HG03064 (cell line): ENCODE measurements around the gene PLCB4.

Experiments used
- ATAC-seq: cut with Tn5 transposase; IDR thresholded peaks from one replicate; pipeline ENCODE4 v1.9.1; 2021; ENCODE audit warnings: low read depth; ENCODE audit not compliant: unreplicated experiment

PLCB4 gene

GRCh38 chr20:9163995-9164394, 95.1 kb downstream of the PLCB4 start:
- no peak for ATAC-seq

DNA sequence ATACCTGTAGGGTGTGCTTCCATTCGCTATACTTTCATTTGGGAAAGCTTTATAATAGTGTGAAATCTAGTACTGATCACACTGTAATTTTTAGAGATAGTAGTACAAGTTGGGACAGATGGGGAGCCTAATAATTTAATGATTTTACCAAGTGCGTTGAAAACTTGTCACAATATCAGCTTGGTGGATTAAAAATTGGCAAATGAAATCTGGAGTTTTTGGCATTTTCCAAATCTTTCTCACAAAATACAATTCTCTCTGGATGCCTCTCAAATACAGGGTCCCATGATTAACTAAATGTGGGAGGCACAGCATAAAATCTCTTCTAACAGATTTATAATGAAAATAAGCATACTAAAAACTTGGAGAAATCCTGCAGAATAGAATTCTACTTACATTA, 96.4 kb downstream of the PLCB4 start:
- ATAC-seq: no peak

- no peak for ATAC-seq
These were observed 97.4 kb downstream of the PLCB4 start for GRCh38 chr20:9166153-9166780.

DNA sequence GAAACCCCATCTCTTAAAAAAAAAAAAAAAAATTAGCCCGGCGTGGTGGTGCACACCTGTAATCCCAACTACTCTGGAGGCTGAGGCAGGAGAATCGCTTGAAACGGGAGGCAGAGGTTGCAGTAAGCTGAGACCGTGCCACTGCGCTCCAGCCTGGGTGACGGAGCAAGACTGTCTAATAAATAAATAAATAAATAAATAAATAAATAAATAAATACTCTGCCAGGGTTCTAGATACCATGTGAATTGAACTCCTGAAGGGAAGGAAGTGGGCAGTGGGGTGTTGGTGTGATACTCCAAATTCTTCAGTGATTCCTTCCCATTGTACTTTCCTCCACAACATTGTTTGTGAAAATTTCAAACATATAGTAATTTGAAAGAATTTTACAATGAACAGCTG, 100.5 kb downstream of the PLCB4 start:
- no peak for ATAC-seq

DNA sequence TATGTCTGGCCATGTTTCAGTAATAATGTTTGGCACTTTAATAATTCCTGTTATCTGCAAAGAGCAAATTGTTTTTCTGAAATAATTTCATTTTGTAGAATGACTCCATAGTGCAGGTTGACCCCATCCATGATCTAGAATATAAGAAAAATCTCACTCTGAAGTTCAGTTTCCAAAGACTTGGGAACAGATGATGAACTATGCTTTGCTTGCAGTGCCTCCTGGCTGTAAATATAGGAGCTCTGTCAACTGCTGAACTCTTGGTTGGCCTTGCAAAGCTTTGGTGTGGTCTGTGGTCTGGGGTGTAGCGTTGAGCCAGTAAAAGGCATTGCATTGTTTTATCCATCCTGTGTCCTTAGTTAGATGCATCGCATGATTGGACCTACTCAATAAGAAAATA, 104.0 kb downstream of the PLCB4 start:
- no peak for ATAC-seq

DNA sequence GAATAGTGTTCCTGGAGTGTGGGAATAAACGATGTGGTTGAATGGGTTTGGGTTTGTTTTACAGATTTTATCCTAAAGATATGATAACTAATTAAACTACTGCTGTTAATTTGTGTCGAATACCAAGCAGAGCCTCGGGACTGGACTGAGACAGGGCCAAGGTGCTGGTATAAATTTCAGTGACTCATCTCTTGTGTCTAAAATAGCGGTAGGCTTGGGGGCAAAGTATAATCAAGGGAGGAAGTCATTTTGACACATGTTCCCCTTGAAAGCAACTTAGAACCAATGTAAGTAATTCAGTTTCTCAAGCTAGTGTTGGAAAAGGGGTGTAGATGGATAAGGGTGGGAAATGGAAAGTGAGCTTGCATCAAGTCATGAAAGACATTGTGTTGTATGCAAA, 108.4 kb downstream of the PLCB4 start:
- no peak for ATAC-seq

DNA sequence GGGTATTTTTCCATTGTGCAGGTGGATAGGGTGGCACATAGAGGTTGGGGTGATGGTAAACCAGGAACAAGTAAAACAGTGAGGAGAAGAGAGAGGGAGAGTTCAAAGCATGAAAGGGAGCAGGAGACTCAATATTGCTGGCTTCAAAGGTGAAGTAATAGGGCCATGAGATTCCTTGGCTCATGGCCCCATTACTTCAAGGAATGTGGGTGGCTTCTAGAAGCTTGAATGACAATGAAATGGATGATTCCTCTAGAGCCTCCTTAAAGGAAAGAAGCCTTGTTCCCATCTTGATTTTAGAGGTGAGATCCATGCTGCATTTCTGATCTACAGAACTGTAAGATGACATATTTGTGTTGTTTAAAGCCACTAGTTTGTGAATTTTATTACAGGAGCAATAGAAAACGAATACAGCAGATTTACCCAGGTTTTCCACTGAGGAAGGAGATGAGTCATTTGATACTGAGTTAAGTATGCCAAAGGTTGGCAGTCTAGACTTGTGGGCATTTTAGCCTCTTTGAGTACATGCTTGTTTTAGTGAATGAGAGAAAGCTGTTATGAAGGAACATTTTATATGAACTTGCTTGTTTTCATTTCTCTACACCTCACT, 110.4 kb downstream of the PLCB4 start:
- ATAC-seq: no peak

DNA sequence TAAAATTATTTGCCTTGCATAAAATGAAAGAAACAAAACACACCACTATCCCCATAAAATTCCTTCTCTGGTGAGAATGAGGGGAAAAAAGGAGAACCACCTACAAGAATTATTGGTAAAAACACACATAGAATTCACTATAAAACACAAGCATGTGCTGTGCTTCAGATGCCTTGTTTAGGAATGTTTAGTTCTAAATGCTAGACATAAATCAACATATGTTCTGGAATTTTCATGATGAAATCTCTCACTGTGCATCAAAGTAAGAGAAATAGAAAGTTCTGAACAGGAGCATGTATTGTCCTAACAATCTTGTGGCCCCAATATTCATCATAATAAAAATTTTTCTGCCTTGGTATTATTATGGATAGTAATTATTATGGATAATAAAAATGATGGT, 111.0 kb downstream of the PLCB4 start:
- ATAC-seq: no peak

DNA sequence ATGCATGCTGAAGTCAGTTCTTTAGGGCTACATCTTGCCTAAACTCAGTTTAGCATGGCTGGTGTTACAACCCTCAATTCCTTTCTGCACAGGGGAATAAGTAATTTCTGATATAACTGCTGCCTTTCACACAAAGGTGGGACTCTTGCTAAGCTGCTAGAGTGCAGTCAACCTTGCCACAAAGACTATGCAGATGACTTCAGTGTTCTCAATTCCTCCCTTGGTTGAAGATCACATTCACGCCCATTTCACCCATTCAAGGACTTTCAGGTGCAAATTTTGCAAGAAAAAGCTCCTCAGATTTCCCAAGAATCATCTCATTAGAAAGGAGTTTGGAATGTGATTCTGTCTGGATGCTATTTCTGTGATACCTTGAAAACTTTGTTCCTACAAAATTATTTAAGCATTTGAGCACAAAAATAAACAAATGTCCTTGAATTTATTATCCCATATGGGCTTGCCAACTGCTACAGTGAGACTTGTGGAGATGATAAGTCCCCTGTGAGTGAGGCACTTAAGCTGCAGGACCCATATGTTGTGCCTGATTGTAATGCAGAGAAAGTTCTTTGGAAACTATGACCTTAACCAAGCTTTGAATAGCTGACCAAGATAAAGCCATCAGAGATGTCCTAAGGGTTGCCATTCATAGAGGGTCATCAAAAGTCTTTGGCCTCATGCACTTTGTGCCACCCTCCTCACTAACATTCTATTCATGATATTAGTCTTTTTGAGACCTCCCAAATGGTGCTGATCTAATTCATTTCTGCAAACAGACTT, 111.8 kb downstream of the PLCB4 start:
- ATAC-seq: no peak

GRCh38 chr20:9185511-9185910, 116.6 kb downstream of the PLCB4 start:
- ATAC-seq: no peak

- no peak for ATAC-seq
These were observed 117.5 kb downstream of the PLCB4 start for GRCh38 chr20:9186396-9186795.

DNA sequence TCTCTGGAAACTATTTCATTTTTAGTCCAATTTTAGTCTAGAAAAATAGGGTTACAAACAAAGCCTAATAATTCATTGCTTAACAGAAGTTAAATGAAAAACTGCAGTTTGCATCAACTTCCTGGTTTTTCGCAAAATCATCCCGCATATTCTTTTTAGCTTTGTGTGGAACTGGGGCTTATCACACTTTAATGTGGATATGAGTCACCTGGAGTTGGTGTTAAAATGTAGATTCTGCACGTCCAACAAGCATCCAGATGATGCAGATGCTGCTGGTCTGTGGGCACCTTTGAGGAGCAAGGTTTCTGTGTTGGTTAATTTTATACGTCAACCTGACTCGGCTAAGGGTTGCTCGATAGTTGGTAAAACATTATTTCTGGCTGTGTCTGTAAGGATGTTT, 126.1 kb downstream of the PLCB4 start:
- no peak for ATAC-seq

GRCh38 chr20:9196110-9196509, 127.2 kb downstream of the PLCB4 start:
- ATAC-seq: no peak

DNA sequence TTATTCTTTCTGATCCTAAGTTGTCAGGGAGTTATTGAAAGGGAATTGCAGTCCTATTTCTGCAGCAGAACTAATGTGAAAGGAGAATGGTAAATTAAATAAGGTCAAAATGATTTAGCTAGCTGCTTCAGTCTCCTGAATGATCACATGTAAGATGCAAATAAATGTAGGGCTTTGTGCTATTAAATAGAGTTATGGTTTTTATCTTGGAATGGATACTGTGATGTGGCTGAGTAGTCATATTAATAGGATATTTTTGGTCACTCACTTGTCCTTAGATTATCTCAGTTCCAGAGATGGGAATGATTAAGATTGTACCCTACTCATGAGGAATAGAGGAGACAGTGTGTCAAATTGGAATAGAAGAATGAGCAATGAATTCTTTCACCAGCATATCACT, 129.6 kb downstream of the PLCB4 start:
- ATAC-seq: no peak

- no peak for ATAC-seq
These were observed 131.3 kb downstream of the PLCB4 start for GRCh38 chr20:9200196-9200595.

DNA sequence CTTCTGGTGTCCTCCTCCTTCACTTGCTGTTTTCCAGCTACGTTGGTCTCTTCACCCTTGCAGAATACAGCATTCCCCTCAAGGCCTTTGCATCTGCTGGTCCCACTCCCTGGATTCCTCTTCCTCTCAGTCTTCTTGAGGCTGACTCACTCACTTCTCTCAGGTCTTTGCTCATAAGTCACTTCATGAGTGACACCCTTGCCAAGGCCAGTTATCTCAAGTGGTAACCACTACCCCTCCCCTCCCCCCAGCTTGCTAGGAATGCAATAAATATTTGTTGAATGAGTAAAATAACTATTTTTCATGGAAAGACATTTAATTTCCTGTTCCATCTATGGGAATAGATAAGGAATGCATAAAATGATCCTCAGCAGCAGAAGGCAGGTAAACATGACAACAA, 131.7 kb downstream of the PLCB4 start:
- no peak for ATAC-seq

DNA sequence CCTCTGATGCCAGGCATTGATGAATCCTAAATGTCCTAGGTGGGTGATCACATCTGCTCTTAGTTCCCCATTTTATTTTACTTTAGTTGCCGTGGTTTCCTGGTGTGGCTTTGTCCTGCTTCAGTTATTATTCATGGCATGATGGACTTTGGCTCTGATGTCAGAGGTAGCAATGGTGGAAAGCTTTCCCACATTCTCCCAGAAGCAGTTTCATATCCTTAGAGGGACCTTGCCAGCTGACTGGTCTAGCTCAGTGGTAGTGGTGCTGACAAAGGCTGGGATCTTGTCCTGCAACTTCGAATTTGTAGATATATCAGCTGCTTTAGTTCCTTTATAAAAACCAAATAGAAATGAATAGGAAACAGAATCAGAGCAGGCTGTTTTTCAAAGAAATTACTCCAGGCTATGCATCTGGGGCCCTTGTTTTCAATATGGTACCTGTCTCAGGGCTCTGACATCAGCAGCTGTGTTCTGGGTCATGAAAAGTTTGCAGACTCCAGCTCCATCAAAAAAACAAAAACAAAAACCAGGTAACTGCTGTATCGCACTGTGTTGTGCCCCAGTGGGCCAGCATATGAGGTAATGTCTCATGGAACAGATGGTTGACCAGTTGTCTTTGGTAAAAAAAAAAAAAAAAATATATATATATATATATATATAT, 133.7 kb downstream of the PLCB4 start:
- no peak for ATAC-seq

GRCh38 chr20:9203081-9203447, 134.2 kb downstream of the PLCB4 start:
- ATAC-seq: no peak

DNA sequence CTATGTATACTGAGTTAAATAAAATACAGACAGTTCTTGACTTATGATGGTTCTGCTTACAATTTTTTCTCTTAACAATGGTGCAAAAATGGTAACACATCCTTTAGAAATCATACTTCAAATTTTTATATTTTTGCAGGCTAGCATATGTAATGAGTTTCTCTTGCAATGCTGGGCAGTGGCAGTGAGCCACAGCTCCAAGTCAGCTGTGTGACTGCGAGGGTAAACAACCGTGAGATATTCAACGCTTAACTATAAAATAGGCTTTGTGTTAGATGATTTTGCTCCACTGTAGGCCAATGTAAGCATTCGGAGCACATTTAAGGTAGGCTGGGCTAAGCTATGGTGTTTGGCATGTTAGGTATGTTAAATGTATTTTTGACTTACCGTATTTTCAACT, 136.1 kb downstream of the PLCB4 start:
- no peak for ATAC-seq

DNA sequence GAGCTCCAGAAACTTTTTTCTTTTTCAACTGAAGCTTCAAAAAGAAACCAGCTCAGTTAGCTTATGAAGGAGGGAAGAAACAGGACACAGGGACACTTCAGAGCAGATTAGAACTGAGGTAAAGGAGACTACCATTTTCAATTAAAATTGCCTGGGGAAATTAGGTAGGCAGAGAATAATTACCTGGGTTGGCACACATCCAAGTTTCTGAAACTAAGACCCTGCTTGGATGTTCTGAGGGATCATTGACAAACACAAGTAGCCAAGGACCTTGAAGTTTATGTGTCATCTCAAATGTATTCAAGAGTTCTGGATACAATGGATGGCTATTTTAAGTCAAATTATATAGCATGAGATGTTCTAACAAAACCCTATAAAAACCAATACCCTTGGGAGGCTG, 137.6 kb downstream of the PLCB4 start:
- no peak for ATAC-seq

DNA sequence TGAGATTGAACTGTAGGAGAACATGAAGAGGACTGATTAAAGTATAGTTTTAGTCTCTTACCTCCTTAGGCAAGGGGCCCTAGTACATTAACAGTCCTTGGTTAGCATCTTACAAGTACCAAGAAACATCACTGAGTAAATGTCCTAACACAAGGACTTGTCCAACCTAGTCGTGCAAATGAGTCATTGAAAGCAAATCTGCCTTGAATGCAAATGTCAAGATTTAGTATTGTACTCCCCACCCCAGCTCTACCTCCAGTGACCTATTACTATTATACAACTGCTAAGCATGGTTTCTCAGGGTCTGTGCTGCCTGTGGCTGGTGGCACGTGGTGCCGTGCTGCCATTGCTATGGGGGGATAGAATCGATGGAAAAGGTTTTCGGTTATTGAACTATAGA, 138.4 kb downstream of the PLCB4 start:
- no peak for ATAC-seq

GRCh38 chr20:9210356-9210755, 141.5 kb downstream of the PLCB4 start:
- no peak for ATAC-seq
